ENCODE data around the gene PANX3.

Gene PANX3

DNA sequence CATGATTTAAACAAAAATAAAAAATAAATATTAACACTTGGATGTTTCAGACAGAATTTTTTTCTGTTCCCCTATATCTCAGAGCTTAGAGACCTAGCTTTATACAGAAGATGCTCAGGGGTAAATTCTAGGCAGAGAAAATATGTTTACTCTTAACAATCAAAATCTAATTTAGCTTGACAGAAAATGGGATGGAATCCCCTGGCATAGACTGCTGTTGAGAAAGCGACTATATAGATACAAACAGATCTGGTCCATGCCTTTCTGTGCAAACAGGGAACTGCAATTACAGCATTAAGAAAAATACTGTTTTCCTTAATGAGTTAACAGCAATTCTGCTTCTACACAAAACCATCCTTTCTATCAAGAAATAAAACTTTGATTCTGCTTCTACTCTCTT lies 47.8 kb downstream of the PANX3 start:
- no peak for DNase-seq

DNA sequence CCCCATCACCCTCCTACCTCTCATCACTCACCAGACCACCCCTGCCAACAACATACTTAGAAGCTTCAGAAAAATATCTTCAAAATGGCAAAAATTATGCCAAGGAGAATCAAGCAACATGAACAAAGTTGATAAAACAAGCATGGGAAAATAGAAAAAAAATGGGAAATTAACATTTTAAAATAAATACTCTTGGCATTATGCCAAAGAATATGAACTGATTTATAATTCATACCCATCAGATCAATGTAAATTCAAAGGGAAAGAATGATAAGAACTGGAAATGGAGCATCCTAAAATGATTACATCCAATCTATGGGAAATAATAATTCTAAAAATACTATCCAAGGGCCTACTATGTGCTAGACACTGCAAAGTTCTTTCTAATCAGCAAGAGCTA lies 50.3 kb downstream of the PANX3 start:
- no peak for DNase-seq

DNA sequence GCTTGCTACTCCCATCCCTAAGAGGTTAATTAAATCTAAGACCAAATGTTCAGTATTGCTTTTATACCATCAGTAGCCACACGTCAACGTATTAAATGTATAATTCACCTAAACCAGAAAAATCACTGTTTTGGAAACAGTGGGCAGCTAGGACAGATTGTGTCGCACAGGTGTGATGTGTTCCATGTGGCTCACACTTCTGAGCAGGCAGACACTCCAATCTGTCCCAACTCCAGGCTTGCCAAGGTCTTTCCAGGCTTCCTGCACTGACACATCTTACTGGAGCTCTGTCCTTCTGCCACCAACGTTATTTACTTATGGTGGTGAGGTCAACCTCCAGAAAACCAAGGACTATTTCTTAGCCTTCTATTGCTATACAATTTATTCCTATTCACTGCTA lies 50.9 kb downstream of the PANX3 start:
- no peak for DNase-seq

- DNase-seq: no peak
Measured at GRCh38 chr11:124663861-124664260, 52.6 kb downstream of the PANX3 start.

- no peak for DNase-seq
Measured at GRCh38 chr11:124667601-124668000, 56.4 kb downstream of the PANX3 start.

- no peak for DNase-seq
Measured at GRCh38 chr11:124669193-124669592, 58.0 kb downstream of the PANX3 start.
